HepG2 (cell line): Measurements from ENCODE around the gene SLC7A6OS. TPM values are rescaled to one million over a fixed set of nuclear protein-coding genes. Genes with fewer than 3 reads are reported as not detected.
A peak's percentile ranks its signal among the peaks of the same experiment; 100 is the strongest.

Source experiments
- ATAC-seq: fragments of 200-7000 bp; cut with Tn5 transposase; 3 replicates; pipeline ENCODE4 v1.9.1; 2020; ENCODE audit warnings: mild to moderate bottlenecking, moderate library complexity
- BruUV-seq: library from RNA; stranded (reverse); fragments of 400-500 nt; replicated peaks from 2 replicates; lab custom pipeline; 2021; lab: Mats Ljungman, UMichigan
- CTCF ChIA-PET: fragments of 300-600 bp; formaldehyde crosslinking; extraction: SDS; loops from one replicate; lab custom pipeline; 2021; ENCODE audit warnings: low total read pairs, inconsistent platforms, low intra/inter-chr PET ratio; lab: Yijun Ruan, JAX
- POLR2A ChIA-PET: fragments of 350-600 bp; sonication (Branson Sonifier 250); formaldehyde crosslinking; loops from one replicate; lab custom pipeline; 2020; ENCODE audit warnings: antibody characterized with exemption, inconsistent platforms; lab: Yijun Ruan, JAX
- DNase-seq: peaks from one replicate; pipeline ENCODE4 v3.0.0-alpha.2; 2015; ENCODE audit warnings: low spot score
- FAIRE-seq: peaks from 3 replicates; lab custom pipeline; 2011; peaks lifted over from hg19 to GRCh38; lab: Jason Lieb, UNC
- H2AFZ ChIP-seq: one replicate; pipeline ENCODE4 v1.6.1; 2011; ENCODE audit warnings: low read length, inconsistent platforms
- H3K27ac ChIP-seq: fragments of 300-600 bp; 3 replicates; pipeline ENCODE4 v1.8.0; 2011; ENCODE audit warnings: mixed run types, mild to moderate bottlenecking, mixed read lengths, low read length, inconsistent platforms; ENCODE audit not compliant: insufficient read depth; ENCODE audit errors: extremely low read length
- H3K27me3 ChIP-seq, 2 experiments: fragments of 200-600 bp in 1 of 2; 2 replicates in 1 of 2; 3 replicates in 1 of 2; pipeline versions ENCODE4 v1.6.0 to v1.8.0; 2011; ENCODE audit warnings: low read length in 2 of 2, mild to moderate bottlenecking in 2 of 2, moderate library complexity in 2 of 2, inconsistent platforms in 1 of 2; ENCODE audit not compliant: insufficient read depth in 2 of 2, control insufficient read depth in 1 of 2
- H3K36me3 ChIP-seq, 2 experiments: fragments of 200-600 bp in 1 of 2; replicated peaks in 1 of 2; 2 replicates in 1 of 2; 3 replicates in 1 of 2; pipeline versions ENCODE4 v1.5.1 to v1.8.0; 2011; ENCODE audit warnings: low read length in 2 of 2, inconsistent platforms in 1 of 2; ENCODE audit not compliant: insufficient read depth in 2 of 2, control insufficient read depth in 1 of 2
- H3K4me1 ChIP-seq: 2 replicates; pipeline ENCODE4 v1.5.1; 2012; ENCODE audit warnings: low read length, inconsistent platforms; ENCODE audit not compliant: insufficient read depth
- H3K4me2 ChIP-seq: 2 replicates; pipeline ENCODE4 v1.6.0; 2011; ENCODE audit warnings: low read depth, low read length, inconsistent platforms
- H3K4me3 ChIP-seq, 3 experiments: fragments of 200-600 bp in 1 of 3; sonication (generic), shearing (Covaris generic) in 1 of 3; replicated peaks in 1 of 3; 2 replicates each; pipeline ENCODE4 v1.5.1; 2011 to 2016; ENCODE audit warnings: low read length in 3 of 3, inconsistent platforms in 2 of 3, low read depth in 2 of 3, mild to moderate bottlenecking in 2 of 3, control low read depth in 1 of 3, mixed read lengths in 1 of 3; ENCODE audit not compliant: insufficient read depth in 1 of 3
- H3K79me2 ChIP-seq: one replicate; pipeline ENCODE4 v1.6.1; 2011; ENCODE audit warnings: low read length, inconsistent platforms; ENCODE audit not compliant: insufficient read depth
- H3K9ac ChIP-seq: 2 replicates; pipeline ENCODE4 v1.6.0; 2011; ENCODE audit warnings: mild to moderate bottlenecking, low read depth, low read length, inconsistent platforms; ENCODE audit not compliant: insufficient read depth
- H3K9me3 ChIP-seq: 2 replicates; pipeline ENCODE4 v1.5.1; 2012; ENCODE audit warnings: mild to moderate bottlenecking, low read length
- H4K20me1 ChIP-seq: 2 replicates; pipeline ENCODE4 v1.6.0; 2011; ENCODE audit warnings: inconsistent platforms, mild to moderate bottlenecking, low read length, moderate library complexity; ENCODE audit not compliant: insufficient read depth
- AGO2 ChIP-seq: fragments of 200-400 bp; formaldehyde crosslinking; optimal IDR thresholded peaks from 2 replicates; pipeline ENCODE3; 2017; ENCODE audit warnings: mild to moderate bottlenecking, low read depth, low read length, moderate library complexity
- JUND ChIP-seq: sonication (generic); formaldehyde crosslinking; IDR thresholded peaks from 2 replicates; pipeline ENCODE4 v1.8.0; 2022; ENCODE audit warnings: mild to moderate bottlenecking, missing genetic modification reagents
- MTA1 ChIP-seq: sonication (generic); formaldehyde crosslinking; IDR thresholded peaks from 2 replicates; pipeline ENCODE4 v1.4.0; 2020; ENCODE audit warnings: missing genetic modification reagents, mild to moderate bottlenecking, borderline replicate concordance
- MZF1 ChIP-seq: sonication (generic); formaldehyde crosslinking; IDR thresholded peaks from 2 replicates; pipeline ENCODE4 v1.8.1; 2023; ENCODE audit warnings: mild to moderate bottlenecking, missing genetic modification reagents, borderline replicate concordance
- RBM22 ChIP-seq: fragments of 200-400 bp; formaldehyde crosslinking; optimal IDR thresholded peaks from 2 replicates; pipeline ENCODE3; 2017; ENCODE audit warnings: mild to moderate bottlenecking, low read length, moderate library complexity
- ZBTB7A ChIP-seq: sonication (generic); formaldehyde crosslinking; IDR thresholded peaks from 2 replicates; pipeline ENCODE4 v1.8.0; 2022; ENCODE audit warnings: mild to moderate bottlenecking, missing genetic modification reagents
- ZBTB7B ChIP-seq: sonication (generic); formaldehyde crosslinking; IDR thresholded peaks from 2 replicates; pipeline ENCODE4 v1.4.0; 2020; ENCODE audit warnings: missing genetic modification reagents
- ZKSCAN8 ChIP-seq: IDR thresholded peaks from 2 replicates; pipeline ENCODE4 v1.6.1; 2016; ENCODE audit warnings: borderline replicate concordance, missing genetic modification reagents, missing compliant biosample characterization
- ZNF670 ChIP-seq: sonication (generic); formaldehyde crosslinking; IDR thresholded peaks from 2 replicates; pipeline ENCODE4 v1.8.0; 2022; ENCODE audit warnings: mild to moderate bottlenecking, missing genetic modification reagents, borderline replicate concordance
- ZNF746 ChIP-seq: sonication (generic); formaldehyde crosslinking; IDR thresholded peaks from 2 replicates; pipeline ENCODE4 v1.8.0; 2022; ENCODE audit warnings: mild to moderate bottlenecking, missing genetic modification reagents
- WGBS: methylation state at CpG from one replicate; pipeline ENCODE4 v1.1.6; 2017; ENCODE audit warnings: low lambda C conversion rate; 5-methylcytosine and 5-hydroxymethylcytosine counted together
- in situ Hi-C: cut with HindIII; loops from 2 replicates; pipeline ENCODE4 v1.10.0; 2017; ENCODE audit warnings: low pct_unique_long_range_greater_than_20kb; ENCODE audit not compliant: extremely low pct_ligation_motif_present
- intact Hi-C: fragments of 100-400 bp; cut with micrococcal nuclease; formaldehyde crosslinking; loops from one replicate; pipeline ENCODE4 v1.10.0; 2022; ENCODE audit not compliant: unreplicated experiment
- polyA plus RNA-seq, 8 experiments: library from polyadenylated mRNA; depleted of rRNA in 3 of 8; stranded (reverse) in 7 of 8; unstranded in 1 of 8; fragments of >200 nt; fragmentation: Illumina TruSeq in 4 of 8; extraction: Trizol in 4 of 8; gene quantifications; 2 replicates each; pipeline versions ENCODE4 v1.2.1 to v1.2.3, GENCODE V29; 2011 to 2016; ENCODE audit warnings: low read depth in 4 of 8, missing spikeins in 1 of 8, mixed read lengths in 1 of 8; ENCODE audit not compliant: insufficient read depth in 1 of 8
- total RNA-seq, 5 experiments: library from RNA; depleted of rRNA; stranded (reverse); fragments of >200 nt; fragmentation: Illumina TruSeq; extraction: Trizol; gene quantifications; 2 replicates each; pipeline ENCODE4 v1.2.3, GENCODE V29; 2016; ENCODE audit warnings: low read depth in 1 of 5

The SLC7A6OS gene
- total and polyA plus RNA-seq, 2 of the 13 experiments (the other 11 are each of a cell fraction or from before 2014, with no cell fraction given) = 11.2 to 21.5 TPM

- ATAC-seq = no peak
- ChIA-PET CTCF (no interaction called here), POLR2A (no interaction called here)
- intact Hi-C loops (no loop called here), in situ Hi-C loops (loop anchor here (10.0 kb wide), 1 partner anchor 254 kb away; the partner anchor contains the start of gene NFATC3)
- no peak overlapping the region for H3K4me2 ChIP-seq
- no peak for DNase-seq
- no peak overlapping the region for H3K27ac ChIP-seq
- no peaks in the 10 kb centered on the region for H3K27me3 ChIP-seq
- no peaks in the 10 kb centered on the region for H4K20me1 ChIP-seq
- no peaks in the 10 kb centered on the region for H3K4me1 ChIP-seq
- H2AFZ ChIP-seq = no peak overlapping the region
- H3K9ac ChIP-seq = no peak overlapping the region
- no peak for TF ChIP-seq MZF1 (CRISPR knock-in tag)
- TF ChIP-seq MTA1 = no peak
- TF ChIP-seq ZKSCAN8 (CRISPR knock-in tag) = no peak
- no peak for FAIRE-seq
- H3K79me2 ChIP-seq = no peaks in the 10 kb centered on the region
- BruUV-seq = no TSS peak
- over 99% methylated on average over 13 of the region's 13 CpGs for WGBS
- no peaks in the 10 kb centered on the region for H3K9me3 ChIP-seq
- peaks cover 41 to 77% of the 10 kb centered on the region in 2 experiments for H3K36me3 ChIP-seq
- H3K4me3 ChIP-seq = no peak overlapping the region
These were observed 28.5 kb upstream of the SLC7A6OS start for GRCh38 chr16:68339214-68339613.

DNA sequence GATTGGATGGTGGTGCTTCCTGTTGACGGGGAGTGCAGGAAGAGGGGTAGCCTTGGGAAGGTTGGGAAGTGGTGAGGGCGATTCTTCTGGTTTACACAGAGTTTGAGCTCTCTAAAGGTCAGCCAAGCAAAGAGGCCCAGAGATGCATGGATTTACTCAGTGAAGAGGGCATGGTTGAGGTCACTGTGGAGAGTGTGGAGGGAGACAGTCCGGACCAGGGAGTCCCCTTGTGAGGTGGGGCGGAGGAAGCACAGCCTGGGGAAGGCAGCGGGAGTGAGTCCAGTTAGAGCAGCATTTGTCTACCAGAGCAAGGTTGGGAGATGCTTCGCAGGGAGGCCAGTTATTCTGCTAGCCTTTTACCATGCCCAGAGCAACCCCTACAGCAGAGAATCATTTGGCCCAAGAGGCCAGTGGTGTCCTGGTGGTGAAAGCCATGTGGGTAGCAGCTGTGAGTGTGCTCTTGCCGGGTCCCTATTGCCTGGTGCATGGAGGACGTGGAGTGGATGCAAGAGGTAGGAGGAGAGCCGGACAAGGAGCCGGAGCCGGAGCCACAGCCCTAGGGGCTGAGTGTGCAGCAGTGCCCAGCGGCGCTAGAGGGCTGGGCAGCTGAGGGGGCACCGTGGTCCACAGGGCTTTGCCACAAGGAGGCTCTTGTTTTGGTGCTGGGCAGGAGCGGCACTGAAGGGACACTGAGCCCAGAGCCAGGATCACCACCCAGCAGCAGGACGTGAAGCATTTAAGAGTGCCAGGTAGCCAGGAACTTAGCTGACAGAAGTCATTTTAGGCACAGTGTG, 27.8 kb upstream of the SLC7A6OS start:
- in situ Hi-C loops (loop anchor here (10.0 kb wide), 1 partner anchor 254 kb away; the partner anchor contains the start of gene NFATC3), intact Hi-C loops (no loop called here)
- no peak; the same call in 2 of the 3 replicates for ATAC-seq
- Histone ChIP-seq H4K20me1 (no peaks in the 10 kb centered on the region), H3K9me3 (no peaks in the 10 kb centered on the region), H3K27ac (no peak overlapping the region), H3K9ac (no peak overlapping the region), H3K27me3 (no peaks in the 10 kb centered on the region), H3K4me2 (no peak overlapping the region), H3K36me3 (peaks cover 45 to 74% of the 10 kb centered on the region in 2 experiments), H3K79me2 (no peaks in the 10 kb centered on the region), H3K4me1 (peaks cover under 1% of the 10 kb centered on the region; the same call in 1 of the 2 replicates), H3K4me3 (no peak overlapping the region), H2AFZ (no peak overlapping the region)
- CTCF ChIA-PET = no interaction called here
- DNase-seq = no peak
- no peak for FAIRE-seq
- no peak for TF ChIP-seq ZNF670 (CRISPR knock-in tag)
- peak; percentile 54 for TF ChIP-seq AGO2
- peak; percentile 72 for TF ChIP-seq RBM22
- TF ChIP-seq ZBTB7B (CRISPR knock-in tag) = no peak
- TF ChIP-seq ZNF746 = no peak
- no peak for TF ChIP-seq ZBTB7A (CRISPR knock-in tag)
- TF ChIP-seq JUND = no peak
- POLR2A ChIA-PET = interaction anchor here (0.9 kb wide), 1 partner anchor 81 kb away, joined by 3 read pairs; no protein-coding TSS in a partner anchor
- BruUV-seq = no TSS peak
- 89% methylated on average over 16 of the region's 16 CpGs for WGBS
